Cardiac muscle cell (in vitro differentiated cells and primary cell): Measurements from ENCODE around the gene SPRYD7. TPM values are rescaled to one million over a fixed set of nuclear protein-coding genes. Genes with fewer than 3 reads are reported as not detected.

ENCODE experiments used
- DNase-seq, 2 donors: peaks; one replicate each; pipeline versions ENCODE4 v3.0.0 to v3.0.0-alpha.2; 2010 to 2017; ENCODE audit warnings: low read depth in 1 of 2, low spot score in 1 of 2
- H3K27ac ChIP-seq: fragments of 200-600 bp; sonication (generic); 2 replicates; pipeline ENCODE4 v1.5.1; 2016
- H3K27me3 ChIP-seq: fragments of 200-600 bp; sonication (generic); 2 replicates; pipeline ENCODE4 v1.6.0; 2016; ENCODE audit warnings: control low read depth
- H3K36me3 ChIP-seq: fragments of 200-600 bp; sonication (generic); 2 replicates; pipeline ENCODE4 v1.5.1; 2016; ENCODE audit warnings: control low read depth
- H3K4me1 ChIP-seq: fragments of 200-600 bp; sonication (generic); 2 replicates; pipeline ENCODE4 v1.8.1; 2017; ENCODE audit warnings: low read depth, mild to moderate bottlenecking, mixed run types
- H3K4me3 ChIP-seq: fragments of 200-600 bp; sonication (generic); 2 replicates; pipeline ENCODE4 v1.5.1; 2016; ENCODE audit warnings: mild to moderate bottlenecking
- H3K9me3 ChIP-seq: fragments of 200-600 bp; sonication (generic); 2 replicates; pipeline ENCODE4 v1.5.1; 2017; ENCODE audit warnings: low read depth, mild to moderate bottlenecking, control low read depth
- CTCF ChIP-seq: IDR thresholded peaks from 2 replicates; pipeline ENCODE4 v1.5.1; 2012; ENCODE audit warnings: low read depth, mild to moderate bottlenecking, low read length
- polyA plus RNA-seq: library from polyadenylated mRNA; unstranded; fragments of >200 nt; fragmentation: Nextera tagmentation; extraction: Ambion mirVana; gene quantifications from 2 replicates; pipeline ENCODE4 v1.2.1, GENCODE V29; 2016
- total RNA-seq: library from RNA; depleted of rRNA; stranded (reverse); fragments of >200 nt; gene quantifications from 2 replicates; pipeline ENCODE4 v1.2.3, GENCODE V29; 2016

The SPRYD7 gene
- total and polyA plus RNA-seq, 2 experiments from 2014 or later: 5.9 to 18.4 TPM

GRCh38 chr13:49938314-49938713, 2.2 kb upstream of the SPRYD7 start:
- Histone ChIP-seq H3K4me3 (no peak overlapping the region), H3K4me1 (peaks cover 4% of the 10 kb centered on the region), H3K36me3 (no peaks in the 10 kb centered on the region), H3K27ac (no peak overlapping the region), H3K9me3 (no peaks in the 10 kb centered on the region), H3K27me3 (peaks cover 4% of the 10 kb centered on the region)
- no peak for TF ChIP-seq CTCF
- DNase-seq: no peak

- Histone ChIP-seq H3K36me3 (no peaks in the 10 kb centered on the region), H3K4me3 (peak overlapping the region; percentile 81), H3K4me1 (peaks cover 4% of the 10 kb centered on the region), H3K9me3 (no peaks in the 10 kb centered on the region), H3K27me3 (peaks cover 4% of the 10 kb centered on the region), H3K27ac (no peak overlapping the region)
- DNase-seq: peak in 1 of 2 donors; percentile 11
- no peak for TF ChIP-seq CTCF
Observed at GRCh38 chr13:49936968-49937273, 781 bp upstream of the SPRYD7 start.

- peaks cover 4% of the 10 kb centered on the region for H3K27me3 ChIP-seq
- no peak for TF ChIP-seq CTCF
- H3K4me3 ChIP-seq: peak overlapping the region; percentile 81
- DNase-seq: peak in 1 of 2 donors; percentile 67
- no peaks in the 10 kb centered on the region for H3K9me3 ChIP-seq
- H3K4me1 ChIP-seq: no peaks in the 10 kb centered on the region
- H3K27ac ChIP-seq: peak overlapping the region; percentile 17
- H3K36me3 ChIP-seq: no peaks in the 10 kb centered on the region
Observed at GRCh38 chr13:49935171-49936074, 717 bp downstream of the SPRYD7 start.

- no peak for TF ChIP-seq CTCF
Observed at GRCh38 chr13:49933511-49933910, 2.6 kb downstream of the SPRYD7 start.

GRCh38 chr13:49932868-49933267, 3.3 kb downstream of the SPRYD7 start:
- Histone ChIP-seq H3K4me1 (no peaks in the 10 kb centered on the region), H3K4me3 (no peak overlapping the region), H3K36me3 (peaks cover 3% of the 10 kb centered on the region), H3K27me3 (no peaks in the 10 kb centered on the region), H3K27ac (no peak overlapping the region), H3K9me3 (no peaks in the 10 kb centered on the region)
- DNase-seq: no peak
- TF ChIP-seq CTCF: no peak

More at GRCh38 chr13:49933511-49933910, 2.6 kb downstream of the SPRYD7 start:
- no peak for DNase-seq
- Histone ChIP-seq H3K9me3 (no peaks in the 10 kb centered on the region), H3K4me1 (no peaks in the 10 kb centered on the region), H3K27ac (no peak overlapping the region), H3K4me3 (no peak overlapping the region), H3K36me3 (peaks cover 3% of the 10 kb centered on the region), H3K27me3 (peaks cover under 1% of the 10 kb centered on the region)
